Measurements from ENCODE around the gene EIF5B.

The EIF5B gene

GRCh38 chr2:99425022-99425421 is 87.8 kb downstream of the EIF5B start:
- in situ Hi-C loops (cut with HindIII; ENCODE audit: low pct_unique_long_range_greater_than_20kb, low sequenced_read_pairs), result no loop called here
- no peak for TF ChIP-seq JUND (IDR thresholded peaks at IDR 0.05; ENCODE audit: low read depth)
- DNase-seq (ENCODE audit: low read depth in 1 of 2, low spot score in 1 of 2), result no peak

- in situ Hi-C loops (cut with HindIII; ENCODE audit: low pct_unique_long_range_greater_than_20kb, low sequenced_read_pairs), result no loop called here
- peak; percentile 11 to 48 for DNase-seq (ENCODE audit: low read depth in 1 of 2, low spot score in 1 of 2)
- no peak for TF ChIP-seq JUND (IDR thresholded peaks at IDR 0.05; ENCODE audit: low read depth)
Measured at GRCh38 chr2:99430614-99431291, 93.6 kb downstream of the EIF5B start.

- peak in 1 of 2 experiments; percentile 10 for DNase-seq (ENCODE audit: low read depth in 1 of 2, low spot score in 1 of 2)
- in situ Hi-C loops (cut with HindIII; ENCODE audit: low pct_unique_long_range_greater_than_20kb, low sequenced_read_pairs), result no loop called here
- TF ChIP-seq JUND (IDR thresholded peaks at IDR 0.05; ENCODE audit: low read depth), result no peak
Measured at GRCh38 chr2:99431587-99432275, 94.5 kb downstream of the EIF5B start.

- in situ Hi-C loops (cut with HindIII; ENCODE audit: low pct_unique_long_range_greater_than_20kb, low sequenced_read_pairs), result no loop called here
- no peak for DNase-seq (ENCODE audit: low read depth in 1 of 2, low spot score in 1 of 2)
- TF ChIP-seq JUND (IDR thresholded peaks at IDR 0.05; ENCODE audit: low read depth), result no peak
Measured at GRCh38 chr2:99433340-99433739, 96.2 kb downstream of the EIF5B start.

- TF ChIP-seq JUND (IDR thresholded peaks at IDR 0.05; ENCODE audit: low read depth), result no peak
- in situ Hi-C loops (cut with HindIII; ENCODE audit: low pct_unique_long_range_greater_than_20kb, low sequenced_read_pairs), result no loop called here
- no peak for DNase-seq (ENCODE audit: low read depth in 1 of 2, low spot score in 1 of 2)
Measured at GRCh38 chr2:99436874-99437273, 99.7 kb downstream of the EIF5B start.

GRCh38 chr2:99439971-99440505 is 102.8 kb downstream of the EIF5B start:
- no peak for DNase-seq (ENCODE audit: low read depth in 1 of 2, low spot score in 1 of 2)
- in situ Hi-C loops (cut with HindIII; ENCODE audit: low pct_unique_long_range_greater_than_20kb, low sequenced_read_pairs), result no loop called here

GRCh38 chr2:99442837-99443236 is 105.6 kb downstream of the EIF5B start:
- peak in 1 of 2 experiments; percentile 48 for DNase-seq (ENCODE audit: low read depth in 1 of 2, low spot score in 1 of 2)
- in situ Hi-C loops (cut with HindIII; ENCODE audit: low pct_unique_long_range_greater_than_20kb, low sequenced_read_pairs), result no loop called here

More at GRCh38 chr2:99439971-99440505, 102.8 kb downstream of the EIF5B start:
- TF ChIP-seq JUND (IDR thresholded peaks at IDR 0.05; ENCODE audit: low read depth), result no peak

GRCh38 chr2:99444222-99444621 is 107.0 kb downstream of the EIF5B start:
- DNase-seq (ENCODE audit: low read depth in 1 of 2, low spot score in 1 of 2), result no peak
- TF ChIP-seq JUND (IDR thresholded peaks at IDR 0.05; ENCODE audit: low read depth), result no peak
- in situ Hi-C loops (cut with HindIII; ENCODE audit: low pct_unique_long_range_greater_than_20kb, low sequenced_read_pairs), result no loop called here

More at GRCh38 chr2:99442837-99443236, 105.6 kb downstream of the EIF5B start:
- TF ChIP-seq JUND (IDR thresholded peaks at IDR 0.05; ENCODE audit: low read depth), result no peak

- in situ Hi-C loops (cut with HindIII; ENCODE audit: low pct_unique_long_range_greater_than_20kb, low sequenced_read_pairs), result no loop called here
- no peak for TF ChIP-seq JUND (IDR thresholded peaks at IDR 0.05; ENCODE audit: low read depth)
- no peak for DNase-seq (ENCODE audit: low read depth in 1 of 2, low spot score in 1 of 2)
Measured at GRCh38 chr2:99445065-99445464, 107.9 kb downstream of the EIF5B start.

GRCh38 chr2:99448556-99448955 is 111.4 kb downstream of the EIF5B start:
- in situ Hi-C loops (cut with HindIII; ENCODE audit: low pct_unique_long_range_greater_than_20kb, low sequenced_read_pairs), result no loop called here
- TF ChIP-seq JUND (IDR thresholded peaks at IDR 0.05; ENCODE audit: low read depth), result no peak

GRCh38 chr2:99450199-99450598 is 113.0 kb downstream of the EIF5B start:
- DNase-seq (ENCODE audit: low read depth in 1 of 2, low spot score in 1 of 2), result no peak
- in situ Hi-C loops (cut with HindIII; ENCODE audit: low pct_unique_long_range_greater_than_20kb, low sequenced_read_pairs), result no loop called here
- no peak for TF ChIP-seq JUND (IDR thresholded peaks at IDR 0.05; ENCODE audit: low read depth)

More at GRCh38 chr2:99448556-99448955, 111.4 kb downstream of the EIF5B start:
- no peak for DNase-seq (ENCODE audit: low read depth in 1 of 2, low spot score in 1 of 2)

All from T47D (cell line).